Naive B cell (primary cell): Measurements from ENCODE around the gene GFPT2. TPM values are rescaled to one million over a fixed set of nuclear protein-coding genes. Genes with fewer than 3 reads are reported as not detected.

Source experiments
- ATAC-seq, 2 donors: fragments of 150-1000 bp; cut with Tn5 transposase; 2 replicates each; pipeline ENCODE4 v1.10.0; 2021; ENCODE audit warnings: low read depth in 2 of 2, mild to moderate bottlenecking in 2 of 2, moderate library complexity in 2 of 2
- DNase-seq: peaks from one replicate; pipeline ENCODE4 v3.0.0; 2022
- H3K27ac Mint-ChIP-seq, 6 donors: one replicate each; pipeline ENCODE4 v1.8.0; 2020 to 2022; ENCODE audit warnings: mild to moderate bottlenecking in 6 of 6, mixed read lengths in 6 of 6, moderate library complexity in 5 of 6, inconsistent platforms in 2 of 6
- H3K27me3 Mint-ChIP-seq, 3 donors: one replicate each; pipeline ENCODE4 v1.8.0; 2021 to 2022; ENCODE audit warnings: mixed read lengths in 3 of 3, mild to moderate bottlenecking in 1 of 3
- H3K36me3 Mint-ChIP-seq, 2 donors: one replicate each; pipeline ENCODE4 v1.8.0; 2020 to 2022; ENCODE audit warnings: mixed read lengths in 2 of 2, inconsistent platforms in 1 of 2, mild to moderate bottlenecking in 1 of 2
- H3K4me1 Mint-ChIP-seq, 3 donors: one replicate each; pipeline ENCODE4 v1.8.0; 2020 to 2022; ENCODE audit warnings: mixed read lengths in 3 of 3, inconsistent platforms in 1 of 3, mild to moderate bottlenecking in 1 of 3, moderate library complexity in 1 of 3
- H3K4me3 Mint-ChIP-seq, 8 donors: one replicate each; pipeline ENCODE4 v1.8.0; 2020 to 2022; ENCODE audit warnings: mild to moderate bottlenecking in 8 of 8, mixed read lengths in 8 of 8, moderate library complexity in 8 of 8, inconsistent platforms in 2 of 8
- H3K9me3 Mint-ChIP-seq, 7 donors: one replicate each; pipeline ENCODE4 v1.8.0; 2020 to 2022; ENCODE audit warnings: mixed read lengths in 7 of 7, mild to moderate bottlenecking in 5 of 7, inconsistent platforms in 2 of 7, moderate library complexity in 1 of 7
- polyA plus RNA-seq, 6 donors: library from polyadenylated mRNA; unstranded; fragments of 300-500 nt; fragmentation: Illumina TruSeq; gene quantifications; one replicate each; pipeline ENCODE4 v1.2.3, GENCODE V29; 2021; ENCODE audit warnings: low read depth in 6 of 6

Gene GFPT2
- polyA plus RNA-seq, 6 donors from 2014 or later: 0.08 to 0.10 TPM; not detected in 4

DNA sequence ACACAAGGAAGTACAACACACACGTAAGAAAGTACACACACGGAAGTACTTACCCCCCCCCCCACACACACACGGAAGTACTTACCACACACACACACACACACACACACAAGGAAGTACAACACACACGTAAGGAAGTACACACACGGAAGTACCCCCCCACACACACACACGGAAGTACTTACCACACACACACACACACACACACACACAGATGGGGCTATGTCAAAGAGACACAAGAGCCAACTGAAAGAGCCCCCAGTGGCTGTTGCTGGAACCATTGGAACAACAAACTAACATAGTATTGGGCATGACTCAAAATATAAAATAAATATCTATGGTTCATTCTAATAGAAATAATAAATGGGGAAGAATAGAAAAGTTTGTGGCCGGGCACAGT is 56.4 kb downstream of the GFPT2 start:
- Mint-ChIP-seq H3K27ac (no peak overlapping the region), H3K27me3 (peaks cover 5 to 10% (median 8%) of the 10 kb centered on the region in 3 donors), H3K36me3 (no peaks in the 10 kb centered on the region), H3K4me1 (peaks cover 18 to 30% (median 23%) of the 10 kb centered on the region in 3 donors), H3K9me3 (no peaks in the 10 kb centered on the region), H3K4me3 (peak overlapping the region in 1 of 8 donors; percentile 36)
- ATAC-seq: no peak
- DNase-seq: no peak

DNA sequence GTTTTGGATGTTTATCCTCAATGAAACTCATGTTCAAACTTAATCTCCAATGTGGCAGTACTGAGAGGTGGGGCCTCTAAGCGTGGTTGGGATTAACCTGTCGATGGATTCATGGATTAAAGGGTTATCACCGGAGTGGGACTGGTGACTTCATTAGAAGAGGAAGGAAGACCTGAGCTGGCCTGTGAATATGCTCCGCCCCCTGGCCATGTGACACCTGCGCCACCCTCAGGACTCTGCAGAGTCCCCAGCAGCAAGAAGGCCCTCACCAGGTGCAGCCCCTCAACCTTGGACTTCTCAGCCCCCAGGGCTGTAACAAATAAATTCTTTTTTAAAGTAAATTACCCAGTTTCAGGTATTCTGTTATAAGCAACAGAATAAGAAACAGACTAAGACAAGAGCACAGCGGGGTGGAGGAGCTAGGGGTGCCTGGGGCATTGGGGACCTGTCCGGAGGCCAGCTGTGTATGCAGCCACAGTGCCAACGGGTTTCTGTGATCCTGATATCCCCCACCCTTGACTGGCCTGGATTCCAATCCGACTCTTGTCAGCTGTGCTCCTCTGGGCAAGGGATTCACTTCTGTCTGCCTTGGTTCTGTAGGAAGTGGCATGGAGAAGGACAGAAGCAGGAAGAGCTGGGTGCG is 58.1 kb downstream of the GFPT2 start:
- no peaks in the 10 kb centered on the region for H3K9me3 Mint-ChIP-seq
- peaks cover 28 to 41% (median 35%) of the 10 kb centered on the region in 3 donors for H3K4me1 Mint-ChIP-seq
- peak overlapping the region in 4 of 6 donors; percentile 16 to 99 (median 77) for H3K27ac Mint-ChIP-seq
- peak overlapping the region in 2 of 8 donors; percentile 24 to 54 for H3K4me3 Mint-ChIP-seq
- DNase-seq (no peak), ATAC-seq (no peak)
- no peaks in the 10 kb centered on the region for H3K36me3 Mint-ChIP-seq
- H3K27me3 Mint-ChIP-seq: peaks cover 0 to 10% (median 0%) of the 10 kb centered on the region in 3 donors

DNA sequence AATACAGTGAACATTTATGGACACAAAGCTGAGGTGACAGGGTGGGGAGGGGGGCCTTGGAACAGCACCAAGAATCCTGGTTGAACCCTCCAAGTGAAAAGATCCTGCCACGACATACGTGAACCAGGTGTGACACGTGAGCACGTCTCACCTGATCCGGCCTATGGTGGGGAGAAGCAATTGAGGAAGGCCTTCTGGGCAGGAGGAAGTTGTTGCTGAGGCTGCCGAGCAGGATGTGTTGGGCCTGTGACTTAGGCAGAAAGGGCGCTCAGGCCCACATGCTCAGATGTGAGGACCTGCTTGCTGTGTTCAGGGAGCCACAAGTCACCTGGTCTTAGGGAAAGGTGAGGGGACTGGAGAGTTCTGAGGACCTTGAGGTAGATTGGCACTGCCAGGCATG is 58.7 kb downstream of the GFPT2 start:
- H3K27ac Mint-ChIP-seq: peak overlapping the region; percentile 16 to 99 (median 95)
- H3K36me3 Mint-ChIP-seq: no peaks in the 10 kb centered on the region
- peak overlapping the region in 3 of 8 donors; percentile 44 to 90 (median 54) for H3K4me3 Mint-ChIP-seq
- DNase-seq (peak; percentile 20), ATAC-seq (no peak)
- no peaks in the 10 kb centered on the region for H3K9me3 Mint-ChIP-seq
- peaks cover 0 to 4% (median 0%) of the 10 kb centered on the region in 3 donors for H3K27me3 Mint-ChIP-seq
- H3K4me1 Mint-ChIP-seq: peaks cover 29 to 41% (median 37%) of the 10 kb centered on the region in 3 donors

DNA sequence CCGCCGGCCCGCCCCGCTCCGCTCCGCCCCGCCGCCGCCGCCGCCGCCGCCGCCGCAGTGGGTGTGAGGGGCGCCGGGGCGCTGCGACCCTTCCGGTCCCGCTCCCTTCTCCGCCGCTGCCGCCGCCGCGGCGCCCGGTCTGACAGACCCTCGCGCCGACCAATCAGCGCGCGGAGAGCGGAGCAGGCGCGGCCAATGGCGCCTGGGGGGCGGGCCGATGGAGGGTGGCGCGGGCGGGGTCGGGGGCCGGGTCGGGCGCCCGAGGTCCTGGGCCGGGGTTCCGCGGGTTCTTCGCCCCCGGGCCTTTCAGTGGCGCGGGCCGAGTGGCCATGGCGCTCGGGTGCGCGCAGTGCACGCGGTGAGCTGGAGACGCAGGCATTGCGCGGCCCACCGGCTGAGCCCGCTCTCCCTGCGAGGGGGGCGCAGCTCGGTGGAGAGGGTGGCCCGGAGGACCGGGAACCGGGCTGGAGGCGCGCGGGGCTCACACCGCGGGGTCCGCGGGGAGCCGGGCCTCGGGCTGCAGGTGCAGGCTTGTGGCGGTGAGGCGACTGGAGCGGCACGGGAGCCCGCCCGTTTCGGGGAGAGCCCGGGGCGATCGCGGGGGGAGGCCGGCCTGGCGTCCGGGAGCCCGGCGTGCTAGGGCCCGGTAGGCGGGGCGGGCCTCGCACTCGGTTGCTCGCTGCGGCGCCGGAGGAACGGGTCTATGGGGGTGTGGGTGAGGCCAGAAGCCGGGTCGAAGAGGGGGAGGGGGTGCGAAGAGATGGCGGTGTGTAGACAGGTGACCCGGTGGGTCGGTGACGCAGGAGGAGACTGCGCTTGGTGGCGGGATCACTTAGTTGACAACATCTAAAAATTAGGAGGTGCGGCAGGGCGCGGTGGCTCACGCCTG is 60.9 kb downstream of the GFPT2 start, which contains the start of gene MAPK9:
Gene MAPK9 (minus strand): TSS at position 141 of the 889 bp plus-strand sequence. CDS start 11,522 bp downstream, outside the sequence.
- ATAC-seq (peak; percentile 72 to 76), DNase-seq (peak; percentile 87)
- Mint-ChIP-seq H3K4me1 (peaks cover 34 to 47% (median 45%) of the 10 kb centered on the region in 3 donors), H3K27me3 (no peaks in the 10 kb centered on the region), H3K27ac (peak within 1 kb of the TSS; percentile 98 to 100 (median 99)), H3K4me3 (peak within 1 kb of the TSS; percentile 92 to 98 (median 96)), H3K9me3 (no peaks in the 10 kb centered on the region), H3K36me3 (no peaks in the 10 kb centered on the region)

DNA sequence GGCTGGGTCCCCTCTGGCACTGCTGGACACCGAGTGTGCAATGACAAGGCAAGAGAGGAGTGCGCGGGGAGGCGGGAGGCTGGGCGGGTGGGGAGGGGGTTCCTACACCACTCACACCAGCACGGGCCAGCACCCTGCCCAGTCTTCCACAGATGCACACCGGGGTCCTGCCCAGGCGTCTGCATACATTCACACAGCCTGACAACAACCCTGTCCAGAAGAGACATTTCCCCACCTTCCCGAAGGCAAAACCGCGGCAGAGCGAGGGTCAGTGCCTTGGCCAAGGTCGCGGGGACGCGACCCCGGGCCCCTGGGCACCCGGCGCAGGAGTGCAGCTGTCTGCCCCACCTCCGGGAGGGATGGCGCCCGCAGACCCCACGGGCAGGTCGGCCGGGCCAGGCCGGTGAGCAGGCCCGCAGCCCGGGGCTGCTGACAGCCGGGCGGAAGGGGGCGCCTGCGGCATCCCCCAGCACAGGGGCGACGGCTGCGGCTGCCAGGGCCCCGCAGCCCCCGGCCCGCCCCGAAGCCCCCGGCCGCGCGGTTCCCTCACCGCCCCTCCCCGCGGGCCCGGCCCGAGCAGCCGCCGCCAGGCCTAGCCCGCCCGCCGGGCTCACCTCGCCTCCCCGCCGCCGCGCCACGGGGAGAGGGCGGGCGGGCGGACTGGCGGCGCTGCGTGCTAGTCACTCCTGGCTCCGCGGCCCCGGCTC is 61.7 kb downstream of the GFPT2 start:
- Mint-ChIP-seq H3K9me3 (no peaks in the 10 kb centered on the region), H3K4me3 (peak overlapping the region; percentile 87 to 95 (median 92)), H3K4me1 (peaks cover 34 to 47% (median 45%) of the 10 kb centered on the region in 3 donors)

DNA sequence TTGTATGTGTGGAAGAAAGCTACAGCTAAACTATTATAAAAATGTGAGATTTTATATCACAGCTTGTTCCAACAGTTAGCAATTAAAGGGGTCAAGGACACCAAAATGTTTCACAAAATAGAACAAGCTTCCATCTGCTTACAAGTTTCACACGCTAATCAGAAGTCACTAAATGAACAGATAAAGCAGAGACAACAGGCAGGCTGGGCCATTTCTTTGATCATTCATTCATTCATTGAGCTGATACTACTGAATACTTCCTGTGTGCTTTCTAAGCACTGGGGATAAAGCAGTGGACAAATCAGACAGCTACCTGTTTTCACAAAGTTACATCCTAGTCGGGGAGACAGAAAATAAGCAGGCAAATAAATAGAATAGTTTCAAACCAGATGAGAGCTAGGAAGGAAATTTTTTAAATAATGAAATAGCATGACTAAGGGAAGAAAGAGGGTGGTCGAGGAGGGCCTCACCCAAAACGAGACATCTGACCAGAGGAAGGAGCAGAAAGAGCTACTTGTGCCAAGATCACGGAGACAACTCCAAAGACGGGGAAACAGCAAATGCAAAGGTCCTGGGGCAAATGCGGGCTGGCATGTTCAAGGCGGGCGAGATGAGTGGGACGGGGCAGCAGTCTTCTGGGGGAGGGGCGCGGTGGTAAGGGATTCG is 62.4 kb downstream of the GFPT2 start:
- DNase-seq: no peak
- Mint-ChIP-seq H3K4me3 (peak overlapping the region; percentile 87 to 93 (median 91)), H3K27me3 (no peaks in the 10 kb centered on the region), H3K27ac (peak overlapping the region; percentile 22 to 94 (median 89)), H3K9me3 (no peaks in the 10 kb centered on the region), H3K4me1 (peaks cover 34 to 47% (median 46%) of the 10 kb centered on the region in 3 donors), H3K36me3 (no peaks in the 10 kb centered on the region)
- no peak for ATAC-seq

More for the DNA sequence above, 61.7 kb downstream of the GFPT2 start:
- Mint-ChIP-seq H3K27ac (peak overlapping the region in 4 of 6 donors; percentile 73 to 98 (median 90)), H3K36me3 (no peaks in the 10 kb centered on the region), H3K27me3 (no peaks in the 10 kb centered on the region)
- peak; percentile 22 to 26 for ATAC-seq
- no peak for DNase-seq

DNA sequence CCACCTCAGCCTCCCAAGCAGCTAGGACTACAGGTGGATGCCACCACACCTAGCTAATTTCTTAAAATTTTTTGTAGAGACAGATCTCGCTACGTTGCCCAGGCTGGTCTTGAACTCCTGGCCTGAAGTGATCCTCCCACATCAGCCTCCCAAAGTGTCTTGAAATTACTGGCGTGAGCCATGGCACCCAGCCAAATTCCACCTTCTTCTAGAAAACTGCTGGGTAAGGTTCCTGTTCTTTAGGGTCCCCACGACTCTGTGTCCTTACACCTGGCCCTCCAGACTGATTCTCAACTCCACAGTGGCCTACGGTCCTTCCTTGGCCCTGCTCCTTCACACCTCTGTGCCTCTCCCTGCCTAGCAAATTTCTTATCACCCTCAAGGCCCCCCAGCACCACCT is 63.2 kb downstream of the GFPT2 start:
- peak overlapping the region in 7 of 8 donors; percentile 42 to 92 (median 73) for H3K4me3 Mint-ChIP-seq
- no peaks in the 10 kb centered on the region for H3K27me3 Mint-ChIP-seq
- no peak for ATAC-seq
- no peaks in the 10 kb centered on the region for H3K9me3 Mint-ChIP-seq
- no peak for DNase-seq
- peaks cover 0 to 5% of the 10 kb centered on the region in 2 donors for H3K36me3 Mint-ChIP-seq
- H3K27ac Mint-ChIP-seq: peak overlapping the region in 3 of 6 donors; percentile 19 to 78 (median 67)
- H3K4me1 Mint-ChIP-seq: peaks cover 37 to 51% (median 47%) of the 10 kb centered on the region in 3 donors

DNA sequence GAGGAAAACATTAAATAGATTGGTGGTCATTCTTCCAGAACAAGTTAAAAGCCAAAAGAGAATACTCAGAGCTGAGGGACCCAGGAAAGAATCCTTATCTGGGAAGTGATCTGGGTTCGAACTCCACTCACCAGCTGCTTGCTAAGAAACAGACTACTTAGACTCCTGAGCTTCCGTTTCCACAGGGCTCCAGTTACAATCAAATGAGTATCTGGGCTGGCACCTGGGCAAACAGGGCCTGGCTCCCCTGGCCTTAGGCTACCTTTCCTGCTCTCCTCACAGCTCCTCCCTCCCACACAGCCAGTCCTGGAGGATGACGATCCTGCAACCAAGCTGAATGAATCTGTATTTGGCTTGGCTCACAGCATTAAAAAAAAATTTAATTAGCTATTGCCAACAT is 63.7 kb downstream of the GFPT2 start:
- H3K36me3 Mint-ChIP-seq: peaks cover 0 to 10% of the 10 kb centered on the region in 2 donors
- H3K4me3 Mint-ChIP-seq: peak overlapping the region in 4 of 8 donors; percentile 22 to 92 (median 51)
- no peaks in the 10 kb centered on the region for H3K9me3 Mint-ChIP-seq
- ATAC-seq (no peak), DNase-seq (no peak)
- peak overlapping the region in 2 of 6 donors; percentile 7 to 78 for H3K27ac Mint-ChIP-seq
- H3K27me3 Mint-ChIP-seq: no peaks in the 10 kb centered on the region
- peaks cover 39 to 52% (median 44%) of the 10 kb centered on the region in 3 donors for H3K4me1 Mint-ChIP-seq

DNA sequence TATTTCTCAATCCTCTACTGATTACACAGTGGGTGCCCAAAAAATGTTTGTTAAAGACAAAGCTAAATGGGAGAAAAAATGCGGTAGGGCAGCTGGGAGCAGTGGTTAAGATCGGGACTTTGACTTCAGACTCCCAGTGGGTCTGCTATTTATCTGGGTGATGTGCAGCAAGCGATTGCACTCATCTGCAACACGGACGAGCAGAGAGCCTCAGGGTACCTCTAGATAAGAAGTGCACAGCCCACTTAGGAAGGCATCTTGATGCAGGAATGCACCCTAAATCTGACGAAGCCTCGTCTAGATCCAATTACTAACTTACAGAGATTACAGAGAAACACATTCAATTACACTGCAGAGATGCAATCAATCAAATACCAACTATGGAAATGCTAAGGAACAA is 65.3 kb downstream of the GFPT2 start:
- no peak for DNase-seq
- H3K27ac Mint-ChIP-seq: no peak overlapping the region
- H3K4me1 Mint-ChIP-seq: peaks cover 29 to 42% (median 35%) of the 10 kb centered on the region in 3 donors
- H3K9me3 Mint-ChIP-seq: no peaks in the 10 kb centered on the region
- peaks cover 7 to 18% of the 10 kb centered on the region in 2 donors for H3K36me3 Mint-ChIP-seq
- ATAC-seq: no peak
- no peaks in the 10 kb centered on the region for H3K27me3 Mint-ChIP-seq
- peak overlapping the region in 2 of 8 donors; percentile 17 to 92 for H3K4me3 Mint-ChIP-seq

DNA sequence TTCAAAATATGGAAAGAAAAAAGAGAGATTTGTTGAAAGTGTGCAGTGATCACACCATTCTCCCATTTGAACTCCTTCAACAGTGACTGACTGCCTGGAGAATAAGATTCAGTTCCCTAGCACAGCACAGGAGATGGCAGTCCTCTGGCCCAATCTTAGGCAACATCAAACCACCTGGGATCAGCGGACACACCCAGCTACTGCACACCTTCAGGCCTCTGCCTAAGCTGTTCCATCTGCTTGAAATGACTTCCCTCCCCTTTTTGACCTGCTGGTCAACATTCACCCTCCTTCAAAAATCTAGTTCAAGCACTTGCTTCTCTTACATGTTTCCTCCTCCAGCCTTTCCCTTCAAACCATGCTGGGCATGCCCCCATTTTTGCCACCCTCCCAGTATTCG is 65.7 kb downstream of the GFPT2 start:
- DNase-seq (no peak), ATAC-seq (no peak)
- peaks cover 9 to 18% of the 10 kb centered on the region in 2 donors for H3K36me3 Mint-ChIP-seq
- no peaks in the 10 kb centered on the region for H3K9me3 Mint-ChIP-seq
- no peak overlapping the region for H3K27ac Mint-ChIP-seq
- peaks cover 28 to 41% (median 32%) of the 10 kb centered on the region in 3 donors for H3K4me1 Mint-ChIP-seq
- H3K27me3 Mint-ChIP-seq: no peaks in the 10 kb centered on the region
- peak overlapping the region in 1 of 8 donors; percentile 92 for H3K4me3 Mint-ChIP-seq

DNA sequence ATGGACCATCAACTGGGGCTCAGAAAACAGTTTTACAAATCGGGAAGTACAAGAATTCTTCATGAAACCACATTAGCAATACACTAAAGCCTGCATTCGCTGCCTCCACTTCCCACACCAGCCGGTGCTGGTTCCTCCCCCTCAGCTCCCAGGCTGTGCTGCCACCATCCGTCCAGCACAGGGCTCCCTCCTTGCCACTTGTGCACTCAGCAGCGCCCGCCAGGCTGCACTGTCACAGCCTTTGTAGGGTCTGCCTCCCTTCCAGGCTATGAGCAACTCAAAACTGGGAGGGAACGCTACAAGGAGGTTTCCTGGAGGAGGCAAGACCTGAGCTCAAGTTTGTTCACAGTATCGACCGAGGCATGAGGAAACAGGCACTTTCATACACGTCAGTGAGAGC is 69.0 kb downstream of the GFPT2 start:
- peaks cover 24 to 30% of the 10 kb centered on the region in 2 donors for H3K36me3 Mint-ChIP-seq
- H3K9me3 Mint-ChIP-seq: peaks cover 0 to 1% (median 0%) of the 10 kb centered on the region in 7 donors
- H3K4me3 Mint-ChIP-seq: no peak overlapping the region
- H3K4me1 Mint-ChIP-seq: peaks cover 20 to 32% (median 24%) of the 10 kb centered on the region in 3 donors
- no peak overlapping the region for H3K27ac Mint-ChIP-seq
- H3K27me3 Mint-ChIP-seq: no peaks in the 10 kb centered on the region
- ATAC-seq: no peak
- DNase-seq: no peak

DNA sequence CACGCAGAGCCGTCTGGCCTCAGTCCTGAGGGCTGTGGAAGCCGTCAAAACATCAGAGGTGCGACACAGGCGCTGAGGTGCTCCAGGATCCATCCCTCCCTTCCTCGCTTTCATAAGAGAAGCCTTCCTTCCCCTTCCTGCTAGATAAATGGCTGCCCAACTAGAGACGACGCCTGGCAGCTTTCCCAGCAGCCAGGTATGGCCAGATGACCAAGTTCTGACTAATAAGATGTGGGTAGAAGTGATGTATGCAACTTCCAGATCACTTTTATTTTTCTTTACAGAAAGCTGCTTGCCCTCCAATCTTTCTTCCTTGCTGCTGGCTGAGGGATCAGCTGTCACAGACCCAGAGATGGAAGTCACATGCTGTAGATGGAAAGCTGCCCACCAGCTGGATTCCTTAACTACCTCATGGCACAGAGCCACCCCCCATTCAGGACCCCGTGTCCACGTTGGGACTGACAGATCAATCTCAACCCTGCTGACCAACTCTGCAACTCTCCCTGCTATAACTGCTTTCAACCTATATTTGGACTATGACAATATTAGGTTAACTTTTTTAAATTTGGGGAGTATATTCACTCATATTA is 70.0 kb downstream of the GFPT2 start:
- no peak overlapping the region for H3K4me3 Mint-ChIP-seq
- H3K9me3 Mint-ChIP-seq: peaks cover 0 to 1% (median 0%) of the 10 kb centered on the region in 7 donors
- ATAC-seq (no peak), DNase-seq (no peak)
- H3K27ac Mint-ChIP-seq: no peak overlapping the region
- H3K4me1 Mint-ChIP-seq: peaks cover 20 to 30% (median 23%) of the 10 kb centered on the region in 3 donors
- H3K36me3 Mint-ChIP-seq: peaks cover 34 to 35% of the 10 kb centered on the region in 2 donors
- H3K27me3 Mint-ChIP-seq: no peaks in the 10 kb centered on the region
